Mononuclear cell (primary cell): ENCODE measurements around the gene DMAC2. TPM values are rescaled to one million over a fixed set of nuclear protein-coding genes. Genes with fewer than 3 reads are reported as not detected.
A peak's percentile ranks its signal among the peaks of the same experiment; 100 is the strongest.
"Not testable (repeated sequence)": the region's sequence is repeated elsewhere in the genome, so short reads cannot be mapped to it uniquely, and the experiment has no call there.

Experiments
- H3K27me3 ChIP-seq: 2 replicates; pipeline ENCODE4 v1.6.0; 2011; ENCODE audit warnings: low read length, control low read depth; ENCODE audit not compliant: insufficient read depth
- H3K4me1 ChIP-seq: 2 replicates; pipeline ENCODE4 v1.5.1; 2011; ENCODE audit warnings: mild to moderate bottlenecking, low read length, control low read depth; ENCODE audit not compliant: insufficient read depth
- H3K4me3 ChIP-seq: 2 replicates; pipeline ENCODE4 v1.5.1; 2011; ENCODE audit warnings: mild to moderate bottlenecking, low read length, moderate library complexity
- H3K9me3 ChIP-seq: 2 replicates; pipeline ENCODE4 v1.5.1; 2011; ENCODE audit warnings: low read depth, mild to moderate bottlenecking, control low read depth, low read length
- total RNA-seq: library from RNA; depleted of rRNA; stranded (reverse); fragments of >200 nt; gene quantifications from one replicate; pipeline ENCODE4 v1.2.3, GENCODE V29; 2012

Gene DMAC2
- total RNA-seq, 1 donor, result 13.0 TPM

GRCh38 chr19:41403181-41403970, 36.3 kb downstream of the DMAC2 start:
- Histone ChIP-seq H3K4me3 (no peak overlapping the region), H3K4me1 (peaks cover 45% of the 10 kb centered on the region), H3K27me3 (no peaks in the 10 kb centered on the region), H3K9me3 (no peaks in the 10 kb centered on the region)

DNA sequence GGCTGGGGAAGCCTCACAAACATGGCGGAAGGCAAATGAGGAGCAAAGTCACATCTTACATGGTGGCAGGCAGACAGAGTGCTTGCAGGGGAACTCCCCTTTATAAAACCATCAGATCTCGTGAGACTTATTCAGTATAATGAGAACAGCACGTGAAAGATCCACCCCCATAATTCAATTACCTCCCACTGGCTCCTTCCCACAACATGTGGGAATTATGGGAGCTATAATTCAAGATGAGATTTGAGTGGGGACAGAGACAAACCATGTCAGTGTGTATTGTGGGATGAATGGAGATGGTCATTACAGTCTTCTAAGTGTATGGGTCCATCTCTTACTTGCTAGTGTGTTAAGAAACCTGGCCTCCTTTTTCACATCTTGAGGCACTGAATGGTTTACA, 37.7 kb downstream of the DMAC2 start:
- Histone ChIP-seq H3K4me3 (no peak overlapping the region), H3K4me1 (peaks cover 36% of the 10 kb centered on the region), H3K9me3 (no peaks in the 10 kb centered on the region), H3K27me3 (no peaks in the 10 kb centered on the region)

- H3K27me3 ChIP-seq, result no peaks in the 10 kb centered on the region
- H3K4me1 ChIP-seq, result peaks cover 35% of the 10 kb centered on the region
- H3K9me3 ChIP-seq, result no peaks in the 10 kb centered on the region
- H3K4me3 ChIP-seq, result no peak overlapping the region
These were observed 38.2 kb downstream of the DMAC2 start for GRCh38 chr19:41401483-41401882.

- no peak overlapping the region for H3K4me3 ChIP-seq
- no peaks in the 10 kb centered on the region for H3K9me3 ChIP-seq
- no peaks in the 10 kb centered on the region for H3K27me3 ChIP-seq
- peaks cover 34% of the 10 kb centered on the region for H3K4me1 ChIP-seq
These were observed 40.2 kb downstream of the DMAC2 start for GRCh38 chr19:41399525-41399924.

DNA sequence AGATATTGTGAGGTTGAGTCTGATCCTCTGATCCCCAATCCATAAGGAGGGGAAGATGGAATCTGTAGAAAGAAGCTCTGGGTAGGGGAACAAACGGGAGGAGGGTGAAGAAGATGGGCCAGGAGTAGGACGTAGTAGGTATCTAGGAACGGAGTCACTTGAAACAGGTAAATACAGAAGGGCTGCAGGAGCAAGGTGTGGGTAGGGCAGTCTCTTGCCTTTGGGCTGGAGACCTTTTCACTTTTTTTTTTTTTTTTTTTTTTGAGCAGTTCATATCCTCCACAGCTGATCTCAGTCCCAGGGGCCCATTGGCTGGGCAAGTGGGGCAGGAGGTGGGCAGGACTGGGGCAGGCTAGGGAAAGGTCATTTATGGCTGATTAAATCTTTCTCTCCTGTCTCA, 40.6 kb downstream of the DMAC2 start:
- Histone ChIP-seq H3K27me3 (no peaks in the 10 kb centered on the region), H3K9me3 (no peaks in the 10 kb centered on the region), H3K4me1 (peaks cover 34% of the 10 kb centered on the region), H3K4me3 (no peak overlapping the region)

DNA sequence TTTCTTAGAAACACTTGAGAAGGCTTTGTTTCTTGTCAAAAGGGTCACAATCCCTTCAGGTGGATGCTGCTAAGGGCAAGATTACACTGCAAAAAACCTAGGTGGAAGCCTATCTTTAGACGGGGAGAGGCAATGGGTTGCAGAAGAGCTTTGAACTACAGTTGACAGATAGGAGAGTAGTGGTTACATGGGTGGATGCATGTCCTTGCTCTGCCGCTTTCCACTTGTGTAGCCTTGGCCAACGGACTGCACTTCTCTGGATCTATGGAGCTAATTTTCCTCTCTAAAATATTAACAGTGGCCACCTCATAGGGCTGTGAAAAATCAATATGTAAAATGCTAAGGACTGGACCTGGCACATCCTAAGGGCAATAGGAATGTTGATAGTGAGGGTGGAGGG, 41.1 kb downstream of the DMAC2 start:
- Histone ChIP-seq H3K27me3 (no peaks in the 10 kb centered on the region), H3K4me3 (peak overlapping the region; percentile 92), H3K9me3 (no peaks in the 10 kb centered on the region), H3K4me1 (peaks cover 39% of the 10 kb centered on the region)

GRCh38 chr19:41398050-41398418, 41.7 kb downstream of the DMAC2 start:
- Histone ChIP-seq H3K4me1 (peaks cover 40% of the 10 kb centered on the region), H3K9me3 (no peaks in the 10 kb centered on the region), H3K27me3 (no peaks in the 10 kb centered on the region), H3K4me3 (peak overlapping the region; percentile 92)

- no peaks in the 10 kb centered on the region for H3K27me3 ChIP-seq
- peak within 1 kb of the TSS; percentile 92 for H3K4me3 ChIP-seq
- no peaks in the 10 kb centered on the region for H3K9me3 ChIP-seq
These were observed 42.3 kb downstream of the DMAC2 start, which contains the start of the genes BCKDHA and EXOSC5 for GRCh38 chr19:41397086-41398049. Gene BCKDHA (plus strand): TSS chr19:41397818. CDS start chr19:41397828, 10 bp downstream. Gene EXOSC5 (minus strand): TSS chr19:41397359. CDS start chr19:41397328, 31 bp downstream.

DNA sequence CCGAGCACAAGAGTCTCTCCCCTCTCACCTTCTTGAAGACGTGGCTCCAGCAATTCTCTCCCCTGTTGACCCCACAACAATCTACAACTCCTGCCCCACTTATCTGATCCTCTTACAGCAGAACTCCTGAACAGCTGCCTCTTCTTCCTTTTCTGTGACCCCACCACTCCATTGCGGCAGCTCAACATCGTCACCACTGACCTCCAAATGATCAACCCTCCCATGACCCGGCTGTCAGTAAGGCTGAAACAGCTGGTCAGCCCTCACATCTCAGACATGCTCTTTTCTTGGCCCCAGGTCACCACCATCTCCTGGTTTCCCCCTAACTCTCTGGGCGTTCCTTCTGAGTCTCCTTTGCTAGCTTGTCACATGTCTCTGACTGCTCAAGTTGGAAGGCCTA, 44.4 kb downstream of the DMAC2 start:
- H3K4me3 ChIP-seq, result no peak overlapping the region

More at GRCh38 chr19:41397086-41398049, 42.3 kb downstream of the DMAC2 start, which contains the start of the genes BCKDHA and EXOSC5:
- peaks cover 40% of the 10 kb centered on the region for H3K4me1 ChIP-seq

DNA sequence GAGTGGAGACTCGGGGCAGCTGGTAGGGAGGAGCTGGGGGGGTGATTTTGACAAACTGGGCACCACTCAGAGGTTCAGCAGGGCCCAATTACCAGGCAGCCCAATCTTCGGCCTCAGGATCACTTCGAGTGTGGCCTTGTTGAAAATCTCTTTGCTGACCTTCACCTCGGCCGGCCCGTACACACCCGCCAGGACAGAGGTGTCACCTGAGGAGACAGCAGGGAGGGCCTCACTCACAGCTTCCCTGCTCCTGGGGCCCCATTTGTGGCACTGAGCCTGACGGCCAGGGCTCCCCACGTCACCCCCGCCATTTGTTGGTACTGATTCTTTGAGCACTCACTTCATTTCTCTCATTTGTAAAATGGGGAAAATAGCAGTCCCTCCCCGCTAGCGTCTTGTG, 46.9 kb downstream of the DMAC2 start:
- Histone ChIP-seq H3K4me3 (no peak overlapping the region), H3K9me3 (no peaks in the 10 kb centered on the region), H3K4me1 (peaks cover 26% of the 10 kb centered on the region), H3K27me3 (no peaks in the 10 kb centered on the region)

More for the DNA sequence above, 44.4 kb downstream of the DMAC2 start:
- Histone ChIP-seq H3K4me1 (peaks cover 40% of the 10 kb centered on the region), H3K9me3 (no peaks in the 10 kb centered on the region), H3K27me3 (no peaks in the 10 kb centered on the region)

- H3K4me1 ChIP-seq, result peaks cover 23% of the 10 kb centered on the region
- H3K4me3 ChIP-seq, result no peak overlapping the region
- H3K27me3 ChIP-seq, result no peaks in the 10 kb centered on the region
- H3K9me3 ChIP-seq, result no peaks in the 10 kb centered on the region
These were observed 48.1 kb downstream of the DMAC2 start for GRCh38 chr19:41391618-41392017.

GRCh38 chr19:41386442-41386841, 53.3 kb downstream of the DMAC2 start:
- no peak overlapping the region for H3K4me3 ChIP-seq
- H3K9me3 ChIP-seq, result no peaks in the 10 kb centered on the region
- no peaks in the 10 kb centered on the region for H3K27me3 ChIP-seq
- H3K4me1 ChIP-seq, result no peaks in the 10 kb centered on the region

DNA sequence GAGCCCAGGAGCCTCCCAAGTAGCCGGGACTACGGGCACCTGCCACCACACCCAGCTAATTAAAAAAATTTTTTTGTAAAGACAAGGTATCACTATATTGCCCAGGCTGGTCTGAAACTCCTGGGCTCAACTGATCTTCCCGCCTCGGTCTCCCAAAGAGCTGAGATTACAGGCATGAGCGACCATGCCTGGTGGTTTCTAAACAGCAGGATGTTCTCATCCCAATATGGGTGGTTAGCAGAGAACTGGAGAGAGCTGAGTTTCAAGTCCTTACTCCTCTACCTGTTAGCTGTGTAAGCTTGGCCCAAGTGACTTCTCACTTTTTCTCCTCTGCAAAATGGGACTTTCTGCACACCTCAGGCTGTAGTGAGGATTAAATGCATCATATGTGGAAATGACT, 55.4 kb downstream of the DMAC2 start:
- H3K9me3 ChIP-seq, result no peaks in the 10 kb centered on the region
- H3K4me1 ChIP-seq, result peaks cover 12% of the 10 kb centered on the region
- no peaks in the 10 kb centered on the region for H3K27me3 ChIP-seq
- no peak overlapping the region for H3K4me3 ChIP-seq

DNA sequence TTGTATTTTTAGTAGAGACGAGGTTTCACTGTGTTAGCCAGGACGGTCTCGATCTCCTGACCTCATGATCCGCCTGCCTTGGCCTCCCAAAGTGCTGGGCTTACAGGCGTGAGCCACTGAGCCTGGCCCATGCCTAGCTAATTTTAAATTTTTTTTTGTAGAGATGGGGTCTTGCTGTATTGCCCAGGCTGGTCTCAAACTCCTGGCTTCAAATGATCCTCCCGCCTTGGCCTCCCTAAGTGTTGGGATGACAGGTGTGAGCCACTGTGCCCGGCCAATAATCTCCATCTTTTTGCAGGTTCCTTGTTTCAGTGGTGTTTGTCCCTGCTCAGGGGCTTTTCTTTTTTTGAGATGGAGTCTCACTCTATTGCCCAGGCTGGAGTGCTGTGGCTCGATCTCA, 58.2 kb downstream of the DMAC2 start:
- H3K27me3 ChIP-seq, H3K9me3 ChIP-seq, H3K4me3 ChIP-seq: not testable (repeated sequence)
- peaks cover 38% of the 10 kb centered on the region for H3K4me1 ChIP-seq
